ENCODE results near the gene C5orf22. TPM values are rescaled to one million over a fixed set of nuclear protein-coding genes. Genes with fewer than 3 reads are reported as not detected.

The C5orf22 gene
- total and polyA plus RNA-seq, 2 donors (not counting 3 experiments of a cell fraction or from before 2014, with no cell fraction given) = 11.7 to 27.5 TPM

- no peak overlapping the region for H3K4me2 ChIP-seq (ENCODE audit: insufficient read depth, low read length)
- H2AFZ ChIP-seq (ENCODE audit: low read depth, low read length) = no peak overlapping the region
- no peak for FAIRE-seq
- H4K20me1 ChIP-seq (replicated peaks; ENCODE audit: control insufficient read depth, extremely low read depth, insufficient read depth, low read length) = no peaks in the 10 kb centered on the region
- H3K27ac ChIP-seq (ENCODE audit: insufficient read depth, low read depth, low read length) = no peak overlapping the region
- no peak overlapping the region for H3K4me3 ChIP-seq (replicated peaks in 1 of 3; ENCODE audit: insufficient read depth in 1 of 3, low read depth in 1 of 3, low read length in 3 of 3)
- no peak for DNase-seq (ENCODE audit: low read depth, low spot score)
- no TSS peak for BruUV-seq (replicated peaks)
- dilution Hi-C loops (cut with MboI; ENCODE audit: extremely low pct_ligation_motif_present, low sequenced_read_pairs) = no loop called here
- H3K9ac ChIP-seq (replicated peaks; ENCODE audit: extremely low read depth, insufficient read depth, low read length) = no peak overlapping the region
- no peaks in the 10 kb centered on the region for H3K9me3 ChIP-seq (replicated peaks; ENCODE audit: control insufficient read depth, insufficient read depth, low read length)
- H3K27me3 ChIP-seq (ENCODE audit: control insufficient read depth in 2 of 2, insufficient read depth in 2 of 2, low read length in 2 of 2) = peaks cover 2 to 5% of the 10 kb centered on the region in 2 experiments
- intact Hi-C loops (cut with micrococcal nuclease) = no loop called here
- ChIA-PET POLR2A (no interaction called here), CTCF (interaction anchor here (1.2 to 1.6 kb wide), 3 partner anchors 229 to 513 kb away, joined by 5 to 9 read pairs (median 8); no protein-coding TSS in a partner anchor)
- no peaks in the 10 kb centered on the region for H3K9me1 ChIP-seq (replicated peaks; ENCODE audit: control insufficient read depth, extremely low read depth, insufficient read depth, low read length)
- no peak for TF ChIP-seq POLR2A (IDR thresholded peaks at IDR 0.05; ENCODE audit: low read depth, low read length)
- no peaks in the 10 kb centered on the region for H3K79me2 ChIP-seq (ENCODE audit: control insufficient read depth, insufficient read depth, low read length)
- no peaks in the 10 kb centered on the region for H3K4me1 ChIP-seq (ENCODE audit: control insufficient read depth, extremely low read depth, insufficient read depth, low read length)
- no peaks in the 10 kb centered on the region for H3K36me3 ChIP-seq (ENCODE audit: control insufficient read depth in 2 of 2, extremely low read depth in 1 of 2, insufficient read depth in 2 of 2, low read length in 2 of 2)
Observed at GRCh38 chr5:31579558-31579957, 47.5 kb downstream of the C5orf22 start.

- Histone ChIP-seq H3K9me3 (replicated peaks; ENCODE audit: control insufficient read depth, insufficient read depth, low read length) (no peaks in the 10 kb centered on the region), H2AFZ (ENCODE audit: low read depth, low read length) (no peak overlapping the region), H3K9me1 (replicated peaks; ENCODE audit: control insufficient read depth, extremely low read depth, insufficient read depth, low read length) (no peaks in the 10 kb centered on the region), H3K27me3 (ENCODE audit: control insufficient read depth in 2 of 2, insufficient read depth in 2 of 2, low read length in 2 of 2) (peaks cover 0 to 2% of the 10 kb centered on the region in 2 experiments), H3K9ac (replicated peaks; ENCODE audit: extremely low read depth, insufficient read depth, low read length) (no peak overlapping the region), H3K4me2 (ENCODE audit: insufficient read depth, low read length) (no peak overlapping the region), H3K27ac (ENCODE audit: insufficient read depth, low read depth, low read length) (no peak overlapping the region), H3K4me1 (ENCODE audit: control insufficient read depth, extremely low read depth, insufficient read depth, low read length) (no peaks in the 10 kb centered on the region), H3K36me3 (ENCODE audit: control insufficient read depth in 2 of 2, extremely low read depth in 1 of 2, insufficient read depth in 2 of 2, low read length in 2 of 2) (no peaks in the 10 kb centered on the region), H3K4me3 (replicated peaks in 1 of 3; ENCODE audit: insufficient read depth in 1 of 3, low read depth in 1 of 3, low read length in 3 of 3) (no peak overlapping the region), H4K20me1 (replicated peaks; ENCODE audit: control insufficient read depth, extremely low read depth, insufficient read depth, low read length) (no peaks in the 10 kb centered on the region), H3K79me2 (ENCODE audit: control insufficient read depth, insufficient read depth, low read length) (no peaks in the 10 kb centered on the region)
- no TSS peak for BruUV-seq (replicated peaks)
- CTCF ChIA-PET = interaction anchor here (1.0 to 2.3 kb wide), 7 partner anchors 14 to 511 kb away, joined by 3 to 19 read pairs (median 8); no protein-coding TSS in a partner anchor
- intact Hi-C loops (cut with micrococcal nuclease) (loop anchor here (1.0 kb wide), 4 partner anchors 228 to 512 kb away; no protein-coding TSS in a partner anchor), dilution Hi-C loops (cut with MboI; ENCODE audit: extremely low pct_ligation_motif_present, low sequenced_read_pairs) (no loop called here)
- POLR2A ChIA-PET = no interaction called here
- DNase-seq (ENCODE audit: low read depth, low spot score) (peak; percentile 32), FAIRE-seq (no peak)
- no peak for TF ChIP-seq EZH2 (IDR thresholded peaks at IDR 0.05; ENCODE audit: borderline replicate concordance, low read depth, low read length, severe bottlenecking)
- peak; percentile 8 to 14 for TF ChIP-seq CTCF (IDR thresholded peaks at IDR 0.05; ENCODE audit: extremely low read depth in 1 of 2, insufficient read depth in 1 of 2, low read depth in 1 of 2, low read length in 2 of 2)
Observed at GRCh38 chr5:31581498-31582099, 49.5 kb downstream of the C5orf22 start.
